Measurements from ENCODE around the gene TMEM209. TPM values are rescaled to one million over a fixed set of nuclear protein-coding genes. Genes with fewer than 3 reads are reported as not detected.

The TMEM209 gene
- total RNA-seq, 1 experiment from 2014 or later = 30.8 TPM

DNA sequence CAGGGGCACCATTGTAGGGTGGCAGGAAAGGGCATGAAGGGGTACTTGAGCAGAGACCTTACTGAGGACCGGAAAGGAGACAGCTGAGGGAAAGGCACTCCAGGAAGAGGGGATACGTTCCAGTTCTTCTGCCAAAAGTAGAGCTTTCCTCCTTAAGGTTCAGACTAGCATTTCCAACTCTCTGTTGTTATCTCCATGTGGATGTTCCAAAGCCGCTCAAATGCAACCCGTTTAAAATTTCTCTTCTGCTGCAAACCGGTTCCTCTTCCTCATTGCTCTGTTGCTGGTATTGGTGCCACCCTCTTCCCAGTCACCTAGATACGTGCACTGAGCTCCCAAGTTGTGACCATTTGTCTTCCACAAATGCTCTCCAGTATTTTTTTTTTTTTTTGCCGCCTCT is 47.5 kb downstream of the TMEM209 start:
- Histone ChIP-seq H4K20me1 (ENCODE audit: insufficient read depth) (no peaks in the 10 kb centered on the region), H3K4me2 (no peak overlapping the region), H3K27ac (no peak overlapping the region), H3K4me3 (no peak overlapping the region), H3K36me3 (ENCODE audit: low read depth) (no peaks in the 10 kb centered on the region), H3K79me2 (ENCODE audit: low read depth) (no peaks in the 10 kb centered on the region), H3F3A (ENCODE audit: insufficient read depth, low read depth) (no peaks in the 10 kb centered on the region), H2AFZ (no peak overlapping the region), H3K4me1 (replicated peaks; ENCODE audit: insufficient read depth) (no peaks in the 10 kb centered on the region), H3K9me3 (ENCODE audit: insufficient read depth, low read depth) (no peaks in the 10 kb centered on the region), H3K27me3 (ENCODE audit: insufficient read depth, low read depth) (no peaks in the 10 kb centered on the region), H3K9me2 (ENCODE audit: insufficient read depth) (no peaks in the 10 kb centered on the region)
- no peak for TF ChIP-seq EZH2 (IDR thresholded peaks at IDR 0.05; ENCODE audit: low read depth)
- TF ChIP-seq, protein P1, sequence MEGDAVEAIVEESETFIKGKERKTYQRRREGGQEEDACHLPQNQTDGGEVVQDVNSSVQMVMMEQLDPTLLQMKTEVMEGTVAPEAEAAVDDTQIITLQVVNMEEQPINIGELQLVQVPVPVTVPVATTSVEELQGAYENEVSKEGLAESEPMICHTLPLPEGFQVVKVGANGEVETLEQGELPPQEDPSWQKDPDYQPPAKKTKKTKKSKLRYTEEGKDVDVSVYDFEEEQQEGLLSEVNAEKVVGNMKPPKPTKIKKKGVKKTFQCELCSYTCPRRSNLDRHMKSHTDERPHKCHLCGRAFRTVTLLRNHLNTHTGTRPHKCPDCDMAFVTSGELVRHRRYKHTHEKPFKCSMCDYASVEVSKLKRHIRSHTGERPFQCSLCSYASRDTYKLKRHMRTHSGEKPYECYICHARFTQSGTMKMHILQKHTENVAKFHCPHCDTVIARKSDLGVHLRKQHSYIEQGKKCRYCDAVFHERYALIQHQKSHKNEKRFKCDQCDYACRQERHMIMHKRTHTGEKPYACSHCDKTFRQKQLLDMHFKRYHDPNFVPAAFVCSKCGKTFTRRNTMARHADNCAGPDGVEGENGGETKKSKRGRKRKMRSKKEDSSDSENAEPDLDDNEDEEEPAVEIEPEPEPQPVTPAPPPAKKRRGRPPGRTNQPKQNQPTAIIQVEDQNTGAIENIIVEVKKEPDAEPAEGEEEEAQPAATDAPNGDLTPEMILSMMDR (conservative IDR thresholded peaks at IDR 0.05) = no peak
- ChIA-PET CTCF (no interaction called here), POLR2A (ENCODE audit: unreplicated experiment) (no interaction called here)
- intact Hi-C loops (cut with micrococcal nuclease; ENCODE audit: unreplicated experiment) = no loop called here
- BruUV-seq (replicated peaks) = no TSS peak
- no peak for DNase-seq

DNA sequence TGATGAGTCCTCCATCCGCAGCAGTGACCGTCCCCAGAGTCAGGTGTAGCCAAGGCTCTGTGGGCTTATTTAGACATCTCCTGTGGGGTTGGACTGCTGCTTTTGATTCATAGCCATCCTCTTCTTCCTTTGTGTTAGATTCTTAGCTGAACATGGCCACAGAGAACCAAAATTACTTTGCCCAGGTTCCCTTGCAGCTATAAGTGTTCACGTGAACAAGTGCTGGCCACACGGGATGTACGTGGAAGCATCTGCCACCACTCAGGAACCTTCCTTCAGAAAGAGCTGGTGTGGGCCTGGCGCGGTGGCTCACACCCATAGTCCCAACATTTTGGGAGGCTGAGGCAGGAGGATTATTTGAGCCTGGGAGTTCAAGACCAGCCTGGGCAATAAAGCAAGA is 49.1 kb downstream of the TMEM209 start:
- TF ChIP-seq EZH2 (IDR thresholded peaks at IDR 0.05; ENCODE audit: low read depth) = no peak
- TF ChIP-seq, protein P1 (conservative IDR thresholded peaks at IDR 0.05) = no peak
- Histone ChIP-seq H2AFZ (no peak overlapping the region), H3K9me2 (ENCODE audit: insufficient read depth) (no peaks in the 10 kb centered on the region), H3F3A (ENCODE audit: insufficient read depth, low read depth) (peaks cover 4% of the 10 kb centered on the region; the same call in 1 of the 2 replicates), H3K4me3 (no peak overlapping the region), H3K36me3 (ENCODE audit: low read depth) (no peaks in the 10 kb centered on the region), H3K79me2 (ENCODE audit: low read depth) (no peaks in the 10 kb centered on the region), H3K27ac (no peak overlapping the region), H3K9me3 (ENCODE audit: insufficient read depth, low read depth) (no peaks in the 10 kb centered on the region), H3K4me2 (no peak overlapping the region), H3K27me3 (ENCODE audit: insufficient read depth, low read depth) (no peaks in the 10 kb centered on the region), H3K4me1 (replicated peaks; ENCODE audit: insufficient read depth) (no peaks in the 10 kb centered on the region), H4K20me1 (ENCODE audit: insufficient read depth) (no peaks in the 10 kb centered on the region)
- ChIA-PET POLR2A (ENCODE audit: unreplicated experiment) (no interaction called here), CTCF (interaction anchor here (0.8 kb wide), 1 partner anchor 537 kb away, joined by 3 read pairs; no protein-coding TSS in a partner anchor)
- no TSS peak for BruUV-seq (replicated peaks)
- intact Hi-C loops (cut with micrococcal nuclease; ENCODE audit: unreplicated experiment) = no loop called here
- DNase-seq = no peak

DNA sequence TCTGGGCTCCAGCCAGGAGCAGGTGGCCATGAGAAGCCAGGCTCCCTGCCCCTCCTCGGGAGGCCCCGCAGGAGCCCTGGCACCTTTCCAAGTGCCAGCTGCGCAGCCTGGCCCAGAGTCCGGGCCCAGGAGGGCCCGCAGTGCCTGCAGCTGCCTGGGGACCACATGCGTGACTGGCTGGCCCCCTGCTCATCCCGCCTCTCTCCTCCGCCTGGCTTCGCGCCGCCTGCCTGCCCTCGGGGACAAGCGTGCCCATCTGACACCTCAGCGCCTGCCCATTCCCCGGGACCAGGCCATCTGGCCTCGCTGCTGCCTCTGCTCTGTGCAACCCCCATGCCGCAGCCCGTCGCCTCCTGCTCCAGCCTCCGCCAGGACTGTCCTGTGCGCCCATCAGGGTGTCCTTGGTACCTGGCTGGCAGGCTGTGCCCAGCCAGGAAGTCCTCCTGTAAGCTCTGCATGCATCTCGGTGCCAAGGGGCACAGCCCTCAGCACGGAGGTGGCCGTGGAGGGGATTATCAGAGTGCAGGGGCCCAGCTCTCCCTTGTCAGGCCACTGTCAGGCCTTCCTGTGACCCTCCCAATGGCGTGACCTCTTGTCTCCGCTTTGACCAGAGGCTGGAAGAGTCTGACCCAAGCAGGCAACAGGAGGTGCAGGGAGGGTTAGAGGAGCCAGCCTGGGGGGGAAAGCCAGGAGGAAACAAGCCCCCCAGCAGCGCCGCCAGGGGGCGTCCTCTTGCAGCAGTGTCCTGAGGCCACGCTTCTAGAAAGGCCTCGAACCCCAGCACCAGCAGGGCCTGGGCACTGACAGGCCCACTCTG is 50.5 kb downstream of the TMEM209 start:
- Histone ChIP-seq H3K27ac (no peak overlapping the region), H3K36me3 (ENCODE audit: low read depth) (no peaks in the 10 kb centered on the region), H3K79me2 (ENCODE audit: low read depth) (no peaks in the 10 kb centered on the region), H3K4me2 (no peak overlapping the region), H4K20me1 (ENCODE audit: insufficient read depth) (no peaks in the 10 kb centered on the region), H3K27me3 (ENCODE audit: insufficient read depth, low read depth) (no peaks in the 10 kb centered on the region), H3K9me2 (ENCODE audit: insufficient read depth) (no peaks in the 10 kb centered on the region), H3K4me3 (no peak overlapping the region), H3F3A (ENCODE audit: insufficient read depth, low read depth) (peaks cover 4% of the 10 kb centered on the region; the same call in 1 of the 2 replicates), H3K9me3 (ENCODE audit: insufficient read depth, low read depth) (no peaks in the 10 kb centered on the region), H3K4me1 (replicated peaks; ENCODE audit: insufficient read depth) (no peaks in the 10 kb centered on the region), H2AFZ (no peak overlapping the region)
- POLR2A ChIA-PET (ENCODE audit: unreplicated experiment) = interaction anchor here (0.7 kb wide), 1 partner anchor 625 kb away, joined by 4 read pairs; no protein-coding TSS in a partner anchor
- no peak for DNase-seq
- no TSS peak for BruUV-seq (replicated peaks)
- TF ChIP-seq EZH2 (IDR thresholded peaks at IDR 0.05; ENCODE audit: low read depth) = no peak
- TF ChIP-seq, protein P1 (conservative IDR thresholded peaks at IDR 0.05) = peak; percentile 47; the same call in 1 of the 2 replicates
- intact Hi-C loops (cut with micrococcal nuclease; ENCODE audit: unreplicated experiment) = no loop called here
- CTCF ChIA-PET = interaction anchor here (0.6 kb wide), 1 partner anchor 107 kb away, joined by 3 read pairs; no protein-coding TSS in a partner anchor
